EH (cell line): ENCODE data around the gene RPS6KA2.

Experiments used
- DNase-seq: peaks from one replicate; pipeline ENCODE4 v3.0.0-alpha.2; 2015; ENCODE audit warnings: low read depth

The RPS6KA2 gene

GRCh38 chr6:166446567-166447065, 180.4 kb downstream of the RPS6KA2 start:
- no peak for DNase-seq

- no peak for DNase-seq
These were observed 180.9 kb downstream of the RPS6KA2 start for GRCh38 chr6:166446146-166446545.

DNA sequence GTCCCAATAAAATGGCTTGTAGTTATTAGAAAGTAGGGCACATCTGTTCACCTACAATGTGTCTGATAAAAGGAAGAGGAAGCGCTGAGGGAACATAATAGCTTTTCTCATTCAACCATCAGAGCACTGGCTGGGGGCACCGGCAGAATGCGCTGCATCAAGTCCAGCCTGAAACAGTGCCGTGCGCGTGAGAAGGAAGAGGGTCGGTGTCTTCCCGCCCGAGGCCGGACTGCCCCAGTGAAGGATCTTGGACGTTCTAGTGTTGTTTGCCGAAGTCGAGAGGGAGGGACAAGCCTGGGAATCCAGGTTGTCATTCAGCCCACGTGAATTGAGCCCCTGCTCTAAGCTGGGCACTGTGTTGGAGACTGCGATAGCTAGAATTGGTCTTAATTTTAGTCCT, 182.6 kb downstream of the RPS6KA2 start:
- DNase-seq, result no peak

DNA sequence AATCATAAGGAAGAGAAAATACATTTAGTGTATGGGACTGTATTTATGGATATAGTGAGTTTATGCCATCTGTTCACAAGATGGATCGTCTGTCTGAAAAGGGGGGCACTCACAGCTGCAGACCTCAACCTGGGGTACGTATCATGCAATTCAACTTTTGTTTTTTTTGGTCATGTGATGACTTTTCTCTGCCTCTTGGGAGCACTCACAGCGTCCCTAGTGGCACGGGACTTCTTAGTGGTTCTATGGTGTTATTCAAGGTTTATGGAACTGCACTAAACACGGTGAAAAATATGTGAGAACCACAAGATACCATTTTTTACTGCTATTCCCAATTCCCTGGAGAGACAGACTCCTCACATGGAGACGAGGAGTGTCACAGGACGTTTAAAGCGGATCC, 183.9 kb downstream of the RPS6KA2 start:
- no peak for DNase-seq

- DNase-seq, result no peak
These were observed 184.8 kb downstream of the RPS6KA2 start for GRCh38 chr6:166442131-166442685.

GRCh38 chr6:166441325-166442078, 185.5 kb downstream of the RPS6KA2 start:
- no peak for DNase-seq

- DNase-seq, result no peak
These were observed 186.3 kb downstream of the RPS6KA2 start for GRCh38 chr6:166440729-166441128.

DNA sequence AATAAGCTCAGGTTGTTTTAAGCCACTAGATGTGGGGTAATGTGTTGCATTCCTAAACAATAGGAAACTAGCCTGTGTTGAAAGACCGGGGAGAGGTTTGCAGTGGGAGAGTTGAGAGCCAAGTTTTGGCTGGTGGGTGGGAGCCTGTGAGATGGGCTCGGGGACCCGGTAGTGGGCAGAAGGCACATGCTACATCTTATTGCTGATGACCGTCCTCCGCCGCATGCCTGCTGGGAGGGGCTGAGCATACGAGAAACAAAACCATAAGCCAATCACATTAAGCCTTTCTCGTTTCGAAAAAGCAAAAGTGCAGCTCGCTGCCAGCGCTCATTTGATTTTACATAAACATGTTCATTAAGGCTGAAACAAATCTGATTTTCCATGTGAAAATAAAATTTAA, 186.9 kb downstream of the RPS6KA2 start:
- DNase-seq, result no peak

GRCh38 chr6:166439366-166440091, 187.5 kb downstream of the RPS6KA2 start:
- no peak for DNase-seq

DNA sequence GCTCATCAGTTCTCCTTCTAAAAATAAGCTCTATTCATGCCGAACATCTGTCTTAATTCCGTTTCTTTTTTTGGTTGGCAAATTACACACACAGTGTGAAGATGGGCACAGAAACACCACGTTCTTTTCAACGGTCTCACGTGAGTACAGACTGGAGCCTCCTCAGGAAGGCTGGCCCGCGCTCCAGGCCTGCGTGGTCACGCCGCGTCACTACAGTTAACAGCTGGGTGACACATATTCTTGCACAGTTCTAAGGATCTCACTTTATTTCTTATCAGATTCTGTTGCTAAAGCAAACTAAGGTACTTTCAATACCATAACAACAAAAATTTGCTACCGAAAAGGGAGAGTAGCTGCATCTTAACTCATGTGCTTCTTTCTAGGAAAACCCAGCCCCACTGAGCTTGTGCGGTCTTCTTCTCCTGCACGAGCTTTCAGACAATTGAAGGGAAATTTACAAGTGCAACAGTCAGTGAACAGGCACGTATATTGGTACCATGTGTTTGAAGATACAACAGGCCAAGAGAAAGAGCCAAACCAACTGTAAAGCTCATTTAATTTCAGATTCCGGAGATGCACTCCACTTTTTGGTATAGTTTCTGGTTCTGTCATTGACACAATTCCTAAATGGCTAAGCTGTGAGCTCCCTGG, 188.7 kb downstream of the RPS6KA2 start:
- no peak for DNase-seq

DNA sequence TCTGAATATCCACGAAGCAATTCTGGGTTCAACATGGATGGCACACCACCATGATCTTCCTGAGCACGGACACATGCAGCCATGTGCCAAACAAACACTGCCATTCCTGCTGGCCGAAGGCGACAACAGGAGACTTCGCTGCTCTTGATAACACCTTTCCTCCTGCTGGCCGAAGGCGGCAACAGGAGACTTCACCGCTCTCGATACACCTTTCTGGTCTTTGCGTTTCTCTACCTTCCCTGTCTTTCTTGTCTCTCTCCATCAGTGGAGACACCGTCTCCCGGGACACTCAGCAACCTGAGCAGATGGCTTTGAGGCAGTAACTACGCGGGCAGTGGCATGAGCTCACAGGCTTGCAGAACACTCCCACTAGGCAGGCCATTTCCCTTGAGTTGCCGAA, 189.4 kb downstream of the RPS6KA2 start:
- DNase-seq, result no peak

GRCh38 chr6:166436195-166437139, 190.6 kb downstream of the RPS6KA2 start:
- DNase-seq, result no peak

DNA sequence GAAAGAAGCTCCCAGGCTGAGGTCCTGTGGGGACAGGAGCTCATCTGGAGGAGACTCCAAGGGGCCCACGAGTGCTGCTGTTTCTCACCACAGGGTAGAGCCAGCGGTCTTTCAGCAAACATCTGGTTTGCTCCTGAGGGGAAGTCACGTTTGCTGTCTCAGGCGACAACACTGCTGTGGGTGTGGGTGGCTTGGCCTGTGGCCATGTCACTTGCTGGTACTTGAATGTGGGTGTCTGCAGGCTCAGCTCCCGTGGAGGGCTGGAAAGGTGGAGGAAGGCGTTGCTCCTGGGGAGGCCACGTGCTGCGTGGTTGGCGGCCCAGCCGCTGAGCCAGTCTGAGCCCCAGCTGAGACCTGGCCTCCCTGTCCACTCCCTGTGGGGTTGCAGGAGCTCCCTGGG, 191.5 kb downstream of the RPS6KA2 start:
- DNase-seq, result peak; percentile 9

GRCh38 chr6:166434336-166434735, 192.7 kb downstream of the RPS6KA2 start:
- no peak for DNase-seq

DNA sequence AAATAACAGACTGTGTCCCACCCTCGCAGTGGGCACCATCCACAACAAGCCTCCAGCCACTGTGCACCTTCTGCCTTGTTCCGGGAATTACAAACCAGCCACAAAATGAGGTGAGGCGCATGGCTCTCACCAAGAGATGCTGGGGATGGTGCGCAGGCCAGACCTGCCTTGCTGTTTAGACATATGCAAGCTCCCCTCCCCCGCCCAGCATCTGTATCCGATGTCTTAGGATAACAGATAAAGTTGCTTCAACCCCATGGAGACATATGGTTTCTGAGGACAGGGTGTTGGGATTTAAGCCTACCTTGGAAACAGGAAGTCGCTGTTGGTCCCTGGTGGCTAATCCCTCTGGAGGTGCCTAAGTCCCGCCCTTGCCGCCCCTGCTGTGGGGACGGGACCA, 194.0 kb downstream of the RPS6KA2 start:
- no peak for DNase-seq

GRCh38 chr6:166430269-166430668, 196.8 kb downstream of the RPS6KA2 start:
- no peak for DNase-seq

DNA sequence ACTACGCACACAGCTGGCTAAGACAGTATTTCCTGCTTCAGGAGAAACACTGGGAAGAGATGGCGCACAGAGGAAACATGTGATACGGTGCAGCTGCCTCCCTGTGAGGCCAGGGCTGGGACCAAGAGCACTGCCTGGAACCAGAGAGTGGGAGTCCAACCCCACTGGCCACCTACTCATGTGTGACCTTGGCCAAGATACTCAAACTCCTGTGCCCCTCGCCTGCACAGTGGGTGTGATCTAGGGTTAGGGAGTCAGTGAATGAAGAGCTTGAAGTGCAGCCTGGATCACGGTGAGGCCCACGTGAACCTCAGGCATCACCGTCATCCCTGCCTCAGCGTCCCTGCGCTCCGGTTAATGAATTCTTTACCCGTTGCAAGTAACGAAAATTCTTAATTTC, 202.6 kb downstream of the RPS6KA2 start:
- DNase-seq, result no peak

GRCh38 chr6:166423781-166424180, 203.3 kb downstream of the RPS6KA2 start:
- DNase-seq, result no peak

DNA sequence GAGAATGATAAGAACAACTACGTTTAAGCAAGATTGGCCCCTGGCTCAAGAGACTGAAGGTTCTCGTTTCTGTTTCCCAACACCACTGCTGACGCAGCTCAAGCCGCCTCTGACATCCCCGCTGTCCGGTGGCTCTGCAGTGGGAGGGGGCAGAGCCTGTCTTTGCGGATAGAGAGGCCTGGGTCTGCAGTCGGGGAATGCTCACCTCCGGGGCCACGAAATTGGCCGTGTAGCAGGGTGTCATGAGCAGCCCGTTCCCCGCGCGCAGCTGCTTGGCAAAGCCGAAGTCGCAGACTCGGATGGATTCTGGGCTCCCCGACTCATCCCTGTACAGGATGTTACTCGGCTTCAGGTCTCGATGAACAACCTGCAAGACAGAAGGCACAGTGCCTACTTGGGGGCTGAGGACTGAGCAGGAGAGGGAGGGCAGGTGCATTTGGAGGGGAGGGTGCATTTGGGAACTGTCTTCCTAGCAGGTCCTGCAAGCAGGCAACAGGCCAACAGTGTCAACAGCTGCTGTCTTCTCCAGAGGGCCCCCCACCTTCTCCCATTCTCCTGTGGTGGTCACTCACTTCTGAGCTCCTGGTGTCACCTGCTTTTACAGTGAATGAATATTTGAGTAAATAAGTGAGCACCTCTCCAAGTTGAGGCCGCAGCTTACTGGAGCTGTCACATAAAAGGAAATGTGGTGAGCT, 203.9 kb downstream of the RPS6KA2 start:
- no peak for DNase-seq

DNA sequence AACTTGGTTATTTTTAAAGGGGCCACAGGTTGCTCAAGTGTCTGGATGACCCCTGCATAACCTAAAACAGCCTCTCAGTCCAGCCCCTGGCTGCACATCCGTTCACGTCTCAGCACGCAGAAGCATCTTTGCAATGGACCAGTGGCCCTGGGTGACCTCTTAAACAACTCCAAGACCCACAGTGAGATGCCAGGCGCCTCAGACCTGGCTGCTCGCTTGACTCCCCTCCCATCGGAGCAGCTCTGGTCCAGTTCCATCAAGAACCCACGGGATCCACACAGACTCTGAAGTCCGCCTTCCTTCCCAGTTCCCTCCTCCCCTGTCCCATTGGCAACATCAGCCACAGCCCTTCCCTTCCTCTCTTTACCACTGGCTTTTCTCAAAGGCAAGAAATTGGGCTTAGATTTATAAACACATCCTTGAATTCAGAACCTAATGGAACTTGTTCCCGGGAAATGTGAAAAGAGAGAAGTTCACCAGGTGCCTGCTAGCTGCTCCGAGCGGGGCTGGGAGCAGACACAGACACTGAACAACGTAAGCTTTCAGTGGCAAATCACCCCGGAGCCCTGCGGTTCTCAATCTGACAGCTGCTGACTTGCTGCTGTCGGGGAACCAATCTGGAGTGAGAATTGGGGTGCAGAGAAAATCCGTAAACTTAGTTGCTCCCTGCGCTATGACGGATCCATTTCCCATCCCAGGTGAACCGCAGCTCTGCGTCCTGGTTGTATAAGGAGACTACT, 204.7 kb downstream of the RPS6KA2 start:
- no peak for DNase-seq
